Activated CD8-positive, alpha-beta memory T cell treated with anti-CD3 and anti-CD28 coated beads, Interleukin-2, amount 10 ng/mL, durations not matched to agents 7 days and 5 days (primary cell): Measurements from ENCODE around the gene LAD1. TPM values are rescaled to one million over a fixed set of nuclear protein-coding genes. Genes with fewer than 3 reads are reported as not detected.

Experiments
- ATAC-seq: fragments of 150-1000 bp; cut with Tn5 transposase; one replicate; pipeline ENCODE4 v1.10.0; 2021; ENCODE audit warnings: moderate library complexity
- CTCF ChIA-PET: fragments of 350-600 bp; sonication (Branson Sonifier 250); formaldehyde crosslinking; loops from one replicate; lab custom pipeline; 2021; ENCODE audit warnings: antibody characterized with exemption; lab: Charles Lee
- DNase-seq: peaks from one replicate; pipeline ENCODE4 v3.0.0-alpha.2; 2020
- H3K27ac Mint-ChIP-seq: one replicate; pipeline ENCODE4 v1.8.0; 2021; ENCODE audit warnings: mild to moderate bottlenecking, mixed read lengths
- H3K27me3 Mint-ChIP-seq: one replicate; pipeline ENCODE4 v1.8.0; 2021; ENCODE audit warnings: mixed read lengths
- H3K36me3 Mint-ChIP-seq: one replicate; pipeline ENCODE4 v1.8.0; 2021; ENCODE audit warnings: mild to moderate bottlenecking, mixed read lengths
- H3K4me1 Mint-ChIP-seq: one replicate; pipeline ENCODE4 v1.8.0; 2021; ENCODE audit warnings: mixed read lengths
- H3K4me3 Mint-ChIP-seq: one replicate; pipeline ENCODE4 v1.8.0; 2021; ENCODE audit warnings: mild to moderate bottlenecking, moderate library complexity, mixed read lengths
- H3K9me3 Mint-ChIP-seq: one replicate; pipeline ENCODE4 v1.8.0; 2022; ENCODE audit warnings: low read depth, mixed read lengths
- total RNA-seq, 2 experiments: library from RNA; stranded (reverse); gene quantifications; one replicate each; pipeline ENCODE4 v1.2.3, GENCODE V29; 2021

The LAD1 gene
- total RNA-seq, 2 experiments from 2014 or later: not detected

GRCh38 chr1:201344206-201345080 lies 54.7 kb downstream of the LAD1 start:
- CTCF ChIA-PET: interaction anchor here (0.6 kb wide), 1 partner anchor 678 kb away, joined by 4 read pairs; no protein-coding TSS in a partner anchor
- ATAC-seq: no peak
- Mint-ChIP-seq H3K27me3 (peaks cover 38% of the 10 kb centered on the region), H3K36me3 (no peaks in the 10 kb centered on the region), H3K4me1 (no peaks in the 10 kb centered on the region), H3K9me3 (peaks cover 5% of the 10 kb centered on the region), H3K27ac (no peak overlapping the region), H3K4me3 (no peak overlapping the region)
- no peak for DNase-seq

GRCh38 chr1:201341377-201341776 lies 57.7 kb downstream of the LAD1 start:
- Mint-ChIP-seq H3K4me1 (no peaks in the 10 kb centered on the region), H3K36me3 (no peaks in the 10 kb centered on the region), H3K4me3 (no peak overlapping the region), H3K27me3 (peaks cover 31% of the 10 kb centered on the region), H3K9me3 (peaks cover 5% of the 10 kb centered on the region), H3K27ac (no peak overlapping the region)
- DNase-seq (no peak), ATAC-seq (no peak)
- CTCF ChIA-PET: no interaction called here

GRCh38 chr1:201336711-201337450 lies 62.2 kb downstream of the LAD1 start:
- H3K4me3 Mint-ChIP-seq: no peak overlapping the region
- no peaks in the 10 kb centered on the region for H3K4me1 Mint-ChIP-seq
- ATAC-seq: no peak
- peaks cover 5% of the 10 kb centered on the region for H3K9me3 Mint-ChIP-seq
- H3K27ac Mint-ChIP-seq: no peak overlapping the region
- H3K27me3 Mint-ChIP-seq: peaks cover 26% of the 10 kb centered on the region
- CTCF ChIA-PET: no interaction called here
- no peaks in the 10 kb centered on the region for H3K36me3 Mint-ChIP-seq
- DNase-seq: no peak

- CTCF ChIA-PET: no interaction called here
- Mint-ChIP-seq H3K4me1 (no peaks in the 10 kb centered on the region), H3K9me3 (no peaks in the 10 kb centered on the region), H3K4me3 (no peak overlapping the region), H3K36me3 (no peaks in the 10 kb centered on the region), H3K27ac (no peak overlapping the region), H3K27me3 (peaks cover 20% of the 10 kb centered on the region)
- DNase-seq (no peak), ATAC-seq (no peak)
Measured at GRCh38 chr1:201335901-201336300, 63.2 kb downstream of the LAD1 start.

GRCh38 chr1:201335174-201335870 lies 63.8 kb downstream of the LAD1 start:
- Mint-ChIP-seq H3K27me3 (peaks cover 16% of the 10 kb centered on the region), H3K9me3 (no peaks in the 10 kb centered on the region), H3K4me1 (no peaks in the 10 kb centered on the region), H3K4me3 (no peak overlapping the region), H3K27ac (no peak overlapping the region), H3K36me3 (no peaks in the 10 kb centered on the region)
- CTCF ChIA-PET: no interaction called here
- no peak for DNase-seq
- no peak for ATAC-seq

GRCh38 chr1:201334325-201335173 lies 64.6 kb downstream of the LAD1 start:
- H3K9me3 Mint-ChIP-seq: no peaks in the 10 kb centered on the region
- CTCF ChIA-PET: interaction anchor here (0.7 kb wide), 1 partner anchor 14 kb away, joined by 3 read pairs; no protein-coding TSS in a partner anchor
- DNase-seq: no peak
- no peaks in the 10 kb centered on the region for H3K36me3 Mint-ChIP-seq
- H3K4me3 Mint-ChIP-seq: no peak overlapping the region
- no peak overlapping the region for H3K27ac Mint-ChIP-seq
- no peak for ATAC-seq
- peaks cover 12% of the 10 kb centered on the region for H3K27me3 Mint-ChIP-seq
- no peaks in the 10 kb centered on the region for H3K4me1 Mint-ChIP-seq

GRCh38 chr1:201332616-201333335 lies 66.3 kb downstream of the LAD1 start:
- ATAC-seq: no peak
- peaks cover 8% of the 10 kb centered on the region for H3K27me3 Mint-ChIP-seq
- CTCF ChIA-PET: no interaction called here
- H3K4me1 Mint-ChIP-seq: no peaks in the 10 kb centered on the region
- H3K36me3 Mint-ChIP-seq: no peaks in the 10 kb centered on the region
- H3K4me3 Mint-ChIP-seq: no peak overlapping the region
- no peak overlapping the region for H3K27ac Mint-ChIP-seq
- H3K9me3 Mint-ChIP-seq: no peaks in the 10 kb centered on the region
- DNase-seq: no peak

- Mint-ChIP-seq H3K4me3 (no peak overlapping the region), H3K27ac (peak overlapping the region; percentile 6), H3K4me1 (no peaks in the 10 kb centered on the region), H3K27me3 (peaks cover 8% of the 10 kb centered on the region), H3K9me3 (no peaks in the 10 kb centered on the region), H3K36me3 (no peaks in the 10 kb centered on the region)
- CTCF ChIA-PET: no interaction called here
- DNase-seq (no peak), ATAC-seq (no peak)
Measured at GRCh38 chr1:201332021-201332420, 67.1 kb downstream of the LAD1 start.

- Mint-ChIP-seq H3K36me3 (no peaks in the 10 kb centered on the region), H3K4me3 (no peak overlapping the region), H3K4me1 (no peaks in the 10 kb centered on the region), H3K9me3 (no peaks in the 10 kb centered on the region), H3K27ac (no peak overlapping the region), H3K27me3 (peaks cover 8% of the 10 kb centered on the region)
- CTCF ChIA-PET: no interaction called here
- no peak for ATAC-seq
- no peak for DNase-seq
Measured at GRCh38 chr1:201331166-201331565, 68.0 kb downstream of the LAD1 start.

Other genes starting within 250 kb of the LAD1 start
- 10 to 100 TPM; 10.7 to 14.6 TPM for gene TMEM9, start 244.8 kb downstream of the LAD1 start, total RNA-seq
- gene IGFN1, start 208.5 kb downstream of the LAD1 start, total RNA-seq: not detected
- gene PKP1, start 115.8 kb downstream of the LAD1 start, total RNA-seq: not detected
- gene TNNT2, start 21.6 kb downstream of the LAD1 start, total RNA-seq: not detected
- gene TNNI1, start 22.4 kb upstream of the LAD1 start, total RNA-seq: not detected
- gene PHLDA3, start 69.9 kb upstream of the LAD1 start, total RNA-seq: 10 to 100 TPM; 12.9 to 23.5 TPM
- 10 to 100 TPM; 71.7 to 78.3 TPM for gene CSRP1, start 107.8 kb upstream of the LAD1 start, total RNA-seq
- gene NAV1, start 139.8 kb upstream of the LAD1 start, total RNA-seq: 1 to 10 TPM; 1.4 to 2.8 TPM